Epithelial cell of proximal tubule (primary cell): Measurements from ENCODE around the gene MLLT1. TPM values are rescaled to one million over a fixed set of nuclear protein-coding genes. Genes with fewer than 3 reads are reported as not detected.

Source experiments
- DNase-seq: peaks from one replicate; pipeline ENCODE4 v3.0.0-alpha.2; 2011; ENCODE audit warnings: low read depth
- H3K4me3 ChIP-seq: 2 replicates; pipeline ENCODE4 v1.5.1; 2011; ENCODE audit warnings: low read depth, mild to moderate bottlenecking, low read length
- total RNA-seq: library from RNA; depleted of rRNA; stranded (reverse); fragments of >200 nt; gene quantifications from 2 replicates; pipeline ENCODE4 v1.2.3, GENCODE V29; 2015
- TF ChIP-seq, protein P1 (sequence below): conservative IDR thresholded peaks from 2 replicates; pipeline ENCODE4 v1.5.1; 2012; ENCODE audit warnings: low read depth, mild to moderate bottlenecking, low read length

MLLT1 gene
- total RNA-seq, 1 donor from 2014 or later: 15.2 TPM

DNA sequence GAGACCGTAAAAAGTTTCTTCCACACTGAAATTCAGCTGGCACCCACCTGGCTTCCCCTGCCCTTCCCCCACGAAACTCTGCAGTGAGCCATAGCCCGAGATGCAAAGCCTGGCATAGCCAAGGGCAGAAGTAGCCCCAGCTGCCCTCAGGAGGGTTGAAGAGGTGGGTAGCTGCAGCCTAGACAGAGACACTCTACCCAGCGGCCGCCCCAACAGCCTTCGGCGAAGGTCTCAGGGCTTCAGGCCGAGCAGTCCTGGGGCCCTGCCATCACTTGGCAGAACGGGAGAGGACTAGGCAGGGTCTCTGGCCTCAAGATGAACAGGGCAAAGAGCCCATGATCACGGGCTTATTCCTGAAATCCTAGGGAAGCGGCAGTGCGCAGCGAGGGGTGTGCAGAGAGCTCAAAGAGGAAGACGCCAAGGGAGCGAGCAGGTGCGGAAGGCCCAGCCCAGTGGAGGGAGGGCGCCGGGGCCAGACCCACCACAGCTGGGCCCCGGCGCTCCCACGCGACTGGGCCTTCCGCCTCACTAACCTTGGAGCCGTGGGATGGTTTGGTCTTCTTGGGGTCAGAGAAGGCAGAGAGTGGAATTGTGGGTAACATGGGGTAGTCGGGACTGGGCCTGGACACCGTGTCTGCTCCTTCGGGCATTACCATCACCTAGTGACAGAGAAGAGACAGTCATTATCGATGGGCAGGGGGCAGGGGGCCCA lies 53.2 kb downstream of the MLLT1 start:
- H3K4me3 ChIP-seq: no peak overlapping the region
- TF ChIP-seq, protein P1, sequence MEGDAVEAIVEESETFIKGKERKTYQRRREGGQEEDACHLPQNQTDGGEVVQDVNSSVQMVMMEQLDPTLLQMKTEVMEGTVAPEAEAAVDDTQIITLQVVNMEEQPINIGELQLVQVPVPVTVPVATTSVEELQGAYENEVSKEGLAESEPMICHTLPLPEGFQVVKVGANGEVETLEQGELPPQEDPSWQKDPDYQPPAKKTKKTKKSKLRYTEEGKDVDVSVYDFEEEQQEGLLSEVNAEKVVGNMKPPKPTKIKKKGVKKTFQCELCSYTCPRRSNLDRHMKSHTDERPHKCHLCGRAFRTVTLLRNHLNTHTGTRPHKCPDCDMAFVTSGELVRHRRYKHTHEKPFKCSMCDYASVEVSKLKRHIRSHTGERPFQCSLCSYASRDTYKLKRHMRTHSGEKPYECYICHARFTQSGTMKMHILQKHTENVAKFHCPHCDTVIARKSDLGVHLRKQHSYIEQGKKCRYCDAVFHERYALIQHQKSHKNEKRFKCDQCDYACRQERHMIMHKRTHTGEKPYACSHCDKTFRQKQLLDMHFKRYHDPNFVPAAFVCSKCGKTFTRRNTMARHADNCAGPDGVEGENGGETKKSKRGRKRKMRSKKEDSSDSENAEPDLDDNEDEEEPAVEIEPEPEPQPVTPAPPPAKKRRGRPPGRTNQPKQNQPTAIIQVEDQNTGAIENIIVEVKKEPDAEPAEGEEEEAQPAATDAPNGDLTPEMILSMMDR: no peak

DNA sequence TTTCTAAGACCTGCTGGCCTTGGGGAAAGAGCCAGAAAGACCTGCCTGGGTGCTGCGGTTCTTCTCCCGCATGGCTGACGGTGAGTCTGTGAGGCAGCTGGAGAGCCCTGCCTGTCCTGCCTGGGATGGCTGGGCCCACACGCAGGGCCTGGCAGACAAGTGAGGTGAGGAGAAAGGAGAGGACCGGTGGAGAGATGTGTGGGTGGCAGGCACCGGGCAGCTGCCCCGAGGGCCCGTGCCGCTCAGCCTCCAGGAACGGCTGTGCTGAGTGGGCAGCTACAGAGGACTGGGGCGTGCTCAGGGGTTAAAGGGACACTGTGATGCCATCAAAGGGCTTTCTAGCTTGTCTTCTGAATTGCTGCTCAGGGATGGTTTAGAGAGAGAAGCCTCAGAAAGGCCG lies 53.8 kb downstream of the MLLT1 start:
- H3K4me3 ChIP-seq: no peak overlapping the region
- TF ChIP-seq, protein P1: no peak
- no peak for DNase-seq

More for the DNA sequence above, 53.2 kb downstream of the MLLT1 start:
- DNase-seq: no peak

DNA sequence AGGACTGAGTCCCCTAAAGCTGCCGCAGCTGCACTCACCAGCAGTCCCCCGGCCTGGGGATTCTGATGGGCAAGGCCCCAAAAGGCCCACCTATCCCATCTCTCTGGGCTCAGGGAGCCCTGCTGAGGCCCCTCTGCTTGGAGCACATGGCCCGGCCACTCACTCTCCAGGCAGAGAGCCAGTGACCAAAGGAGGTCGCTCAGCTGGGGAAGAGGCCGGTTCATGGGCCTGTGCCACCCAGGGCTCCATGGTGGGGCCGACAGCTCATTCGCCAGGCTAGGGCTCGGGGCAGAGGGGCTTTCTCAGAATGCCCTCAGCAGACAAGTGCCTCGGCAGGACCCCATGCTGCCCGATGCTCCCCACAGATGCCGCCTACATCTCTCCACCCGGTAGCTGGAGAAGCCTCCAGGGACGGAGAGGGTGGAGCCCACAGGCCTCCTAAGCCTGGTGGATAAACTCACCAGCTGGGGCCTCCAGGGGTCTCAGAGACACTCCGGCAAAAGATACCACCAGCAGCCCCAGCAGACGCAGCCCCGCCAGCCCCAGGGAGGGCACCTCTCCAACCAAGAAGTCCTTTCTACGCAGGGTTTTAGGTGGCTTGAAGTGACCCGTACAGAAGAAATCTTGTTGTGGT lies 54.4 kb downstream of the MLLT1 start:
- TF ChIP-seq, protein P1: no peak
- no peak overlapping the region for H3K4me3 ChIP-seq
- no peak for DNase-seq

DNA sequence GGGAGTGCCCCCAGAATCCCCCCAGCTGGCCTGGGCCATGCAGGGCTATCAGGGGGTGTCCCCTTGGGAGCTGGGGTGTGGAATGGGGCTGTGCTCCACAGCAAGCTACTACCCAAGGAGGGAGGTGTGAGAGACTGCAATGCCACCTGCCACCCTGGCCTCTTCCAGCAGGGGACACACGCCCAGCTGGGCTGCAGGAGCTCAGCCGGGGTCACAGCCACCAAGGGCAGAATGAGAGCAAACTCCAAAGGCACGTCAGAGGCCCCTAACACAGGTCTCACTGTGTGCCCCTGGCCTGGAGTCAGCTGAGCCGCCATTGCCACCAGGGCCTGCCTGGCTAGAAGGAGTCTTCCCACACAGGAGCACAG lies 55.5 kb downstream of the MLLT1 start:
- H3K4me3 ChIP-seq: no peak overlapping the region
- no peak for DNase-seq
- TF ChIP-seq, protein P1: no peak

DNA sequence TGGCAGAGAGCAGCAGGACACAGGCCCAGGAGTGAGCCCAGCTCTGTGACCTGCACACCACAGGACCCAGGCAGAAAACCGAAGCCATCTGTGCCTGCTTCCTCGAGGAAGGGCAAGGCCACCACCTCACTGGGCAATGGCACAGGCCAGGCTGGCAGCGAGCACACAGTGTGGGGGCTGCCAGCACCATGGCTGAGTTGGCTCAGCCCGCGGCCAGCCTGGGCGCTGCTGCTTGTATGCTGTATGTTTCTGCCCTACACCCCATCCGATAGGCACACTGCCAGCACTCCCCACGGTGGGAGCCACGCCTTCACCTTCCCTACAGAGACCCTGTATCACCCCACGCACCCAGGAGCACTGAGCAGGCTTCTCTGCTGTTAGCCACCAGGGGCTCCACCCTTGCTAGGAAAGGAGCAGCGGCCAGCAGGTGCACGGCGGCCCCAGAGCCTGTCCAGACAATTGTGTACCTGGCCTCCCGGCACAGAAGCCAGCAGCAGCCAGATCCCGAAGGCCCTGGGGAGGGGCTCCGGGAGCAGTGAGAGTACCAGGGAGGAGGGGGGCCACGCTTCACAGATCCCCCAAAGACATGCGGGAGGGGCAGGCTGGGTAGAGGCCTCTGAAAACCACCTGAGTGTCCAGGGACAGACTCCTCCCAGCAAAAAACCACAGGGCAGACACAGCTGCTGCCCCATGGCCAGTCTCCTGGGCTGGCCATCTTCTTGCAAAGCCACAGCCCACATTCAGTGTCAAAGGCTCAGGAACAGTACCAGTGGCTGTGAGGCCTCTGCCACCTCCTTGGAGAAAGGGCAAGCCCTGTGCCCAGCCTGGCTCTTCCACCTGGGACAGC lies 56.1 kb downstream of the MLLT1 start:
- H3K4me3 ChIP-seq: no peak overlapping the region
- no peak for DNase-seq
- TF ChIP-seq, protein P1: no peak

DNA sequence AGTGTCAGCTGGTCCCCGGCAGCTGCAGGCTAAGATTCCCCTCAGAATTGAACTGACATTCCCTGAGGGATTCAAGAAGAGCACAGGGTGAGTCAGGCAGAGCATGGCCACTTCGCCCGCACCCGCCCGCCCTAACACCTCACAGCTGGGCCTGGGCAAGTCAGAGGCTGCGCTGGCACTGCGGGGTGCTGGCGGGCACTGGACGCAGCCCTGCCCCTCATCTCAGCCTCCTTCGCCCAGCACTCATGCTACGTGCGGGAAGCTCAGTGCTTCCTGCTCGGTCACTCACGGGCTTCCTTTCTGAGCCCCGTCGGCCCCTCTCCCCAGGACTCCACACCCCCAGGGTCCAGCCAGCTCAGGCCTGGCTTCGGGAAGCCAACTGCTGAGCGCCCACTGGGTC lies 56.9 kb downstream of the MLLT1 start:
- TF ChIP-seq, protein P1: no peak
- H3K4me3 ChIP-seq: no peak overlapping the region
- DNase-seq: no peak
